B cell (primary cell): ENCODE results near the gene GPR142.

ENCODE experiments used
- CTCF ChIP-seq: fragments of 200-600 bp; IDR thresholded peaks from one replicate; pipeline ENCODE4 v1.8.0; 2022; ENCODE audit warnings: antibody characterized with exemption, mild to moderate bottlenecking
- EZH2 ChIP-seq: IDR thresholded peaks from 2 replicates; pipeline ENCODE4 v1.6.1; 2012; ENCODE audit warnings: borderline replicate concordance, low read depth, mild to moderate bottlenecking, moderate library complexity, low read length; ENCODE audit not compliant: insufficient read depth, poor library complexity, severe bottlenecking

DNA sequence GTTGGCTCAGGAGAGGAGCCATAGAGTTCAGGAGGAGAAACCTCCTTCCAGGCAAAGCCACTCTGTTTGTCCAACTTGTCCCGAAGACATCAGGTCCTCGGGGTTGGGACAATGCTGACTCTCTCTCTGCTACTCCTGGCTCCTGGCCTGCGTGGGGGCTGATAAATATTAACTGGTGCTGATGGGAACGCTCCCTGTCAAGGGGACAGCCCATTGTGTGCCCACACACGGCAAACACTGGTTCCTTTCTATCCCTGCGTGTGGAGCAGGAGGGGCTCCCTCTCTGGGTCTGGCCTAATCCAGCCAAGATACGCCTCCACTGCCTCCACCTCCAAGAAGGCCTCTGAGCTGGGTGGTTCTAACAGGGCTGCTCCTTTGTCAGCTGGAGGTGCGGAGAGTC lies 36.9 kb upstream of the GPR142 start:
- TF ChIP-seq CTCF = no peak
- no peak for TF ChIP-seq EZH2
